ENCODE results near the gene ADAM17. TPM values are rescaled to one million over a fixed set of nuclear protein-coding genes. Genes with fewer than 3 reads are reported as not detected.

The ADAM17 gene
- polyA plus RNA-seq, 2 of the 4 experiments (the other 2 are of a cell fraction) = 33.1 to 38.1 TPM

DNA sequence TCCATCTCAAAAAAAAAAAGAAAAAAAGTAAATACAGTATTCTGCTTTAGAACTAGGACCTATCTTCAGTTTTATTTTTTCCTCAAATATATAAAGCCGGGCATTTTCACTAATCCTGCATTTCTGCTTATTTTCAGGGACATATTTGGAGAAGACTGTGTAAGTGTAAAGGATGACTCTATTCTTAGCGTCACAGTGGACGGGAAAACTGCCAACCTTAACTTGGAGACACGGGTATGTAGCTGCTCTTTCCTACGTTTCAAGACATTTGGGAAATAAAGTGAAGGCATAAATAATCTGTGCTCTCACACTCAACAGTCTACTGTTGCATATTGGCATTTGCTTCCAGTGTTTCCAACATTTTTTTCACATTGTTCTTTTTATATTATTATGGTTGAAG is 84.4 kb downstream of the ADAM17 start:
- TF ChIP-seq, protein P1, sequence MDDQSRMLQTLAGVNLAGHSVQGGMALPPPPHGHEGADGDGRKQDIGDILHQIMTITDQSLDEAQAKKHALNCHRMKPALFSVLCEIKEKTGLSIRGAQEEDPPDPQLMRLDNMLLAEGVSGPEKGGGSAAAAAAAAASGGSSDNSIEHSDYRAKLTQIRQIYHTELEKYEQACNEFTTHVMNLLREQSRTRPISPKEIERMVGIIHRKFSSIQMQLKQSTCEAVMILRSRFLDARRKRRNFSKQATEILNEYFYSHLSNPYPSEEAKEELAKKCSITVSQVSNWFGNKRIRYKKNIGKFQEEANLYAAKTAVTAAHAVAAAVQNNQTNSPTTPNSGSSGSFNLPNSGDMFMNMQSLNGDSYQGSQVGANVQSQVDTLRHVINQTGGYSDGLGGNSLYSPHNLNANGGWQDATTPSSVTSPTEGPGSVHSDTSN (IDR thresholded peaks at IDR 0.05) = no peak
- TF ChIP-seq ZNF302 (CRISPR knock-in tag; IDR thresholded peaks at IDR 0.05) (no peak), PHF8 (IDR thresholded peaks at IDR 0.05; ENCODE audit: borderline replicate concordance, low read depth) (no peak), NFE2L2 (conservative IDR thresholded peaks at IDR 0.05; ENCODE audit: low read length) (no peak), TP53 (CRISPR knock-in tag; IDR thresholded peaks at IDR 0.05) (no peak), RFX5 (IDR thresholded peaks at IDR 0.05) (no peak), POLR2A (IDR thresholded peaks at IDR 0.05; ENCODE audit: low read length) (no peak), NPAS2 (CRISPR knock-in tag; IDR thresholded peaks at IDR 0.05; ENCODE audit: borderline replicate concordance) (no peak), FOSL2 (IDR thresholded peaks at IDR 0.05) (no peak), FOSL2 (CRISPR knock-in tag; IDR thresholded peaks at IDR 0.05) (no peak)
- no peak for ATAC-seq
- Histone ChIP-seq H3K27ac (no peak overlapping the region), H3K4me2 (no peak overlapping the region), H3K4me3 (no peak overlapping the region), H3K9me3 (no peaks in the 10 kb centered on the region), H3K4me1 (peaks cover 15% of the 10 kb centered on the region)
- CTCF ChIA-PET = interaction anchor here (0.9 kb wide), 1 partner anchor 329 kb away, joined by 3 read pairs; no protein-coding TSS in a partner anchor
- 90% methylated on average over 5 of the region's 5 CpGs for WGBS (ENCODE audit: missing lambda C conversion rate)
- no peak for FAIRE-seq
- no peak for DNase-seq (ENCODE audit: low read depth in 1 of 2, low spot score in 1 of 2)
- POLR2A ChIA-PET = no interaction called here

DNA sequence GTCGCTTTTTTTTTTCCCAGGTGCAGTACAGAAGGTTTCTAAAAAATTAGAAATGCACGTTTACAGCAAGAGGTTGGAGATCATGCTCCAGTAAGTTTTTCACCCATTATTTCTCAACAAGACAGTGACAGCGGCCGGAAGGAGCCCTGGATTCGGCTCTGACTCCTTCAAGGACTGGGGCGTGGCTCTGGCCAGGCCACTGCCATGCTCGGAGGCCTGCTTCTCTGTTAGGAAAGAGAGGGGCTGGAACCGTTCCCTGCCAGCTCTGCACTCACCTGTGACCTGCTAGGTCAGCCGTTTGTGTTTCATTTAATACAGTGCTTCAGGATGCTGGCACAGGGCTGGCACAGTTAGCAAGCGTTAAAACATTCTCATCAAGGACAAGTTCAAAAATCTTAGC is 87.9 kb downstream of the ADAM17 start:
- Histone ChIP-seq H3K9me3 (no peaks in the 10 kb centered on the region), H3K4me1 (no peaks in the 10 kb centered on the region), H3K27ac (no peak overlapping the region), H3K4me3 (no peak overlapping the region), H3K4me2 (no peak overlapping the region)
- FAIRE-seq (no peak), ATAC-seq (no peak), DNase-seq (ENCODE audit: low read depth in 1 of 2, low spot score in 1 of 2) (no peak)
- ChIA-PET CTCF (no interaction called here), POLR2A (no interaction called here)
- TF ChIP-seq SREBF2 (IDR thresholded peaks at IDR 0.05) = no peak
- no peak for TF ChIP-seq HOXB5 (CRISPR knock-in tag; IDR thresholded peaks at IDR 0.05)
- TF ChIP-seq CHD4 (IDR thresholded peaks at IDR 0.05; ENCODE audit: borderline replicate concordance) = no peak
- no peak for TF ChIP-seq POLR2A (IDR thresholded peaks at IDR 0.05; ENCODE audit: low read length)
- TF ChIP-seq HOXB13 (CRISPR knock-in tag; IDR thresholded peaks at IDR 0.05; ENCODE audit: low read depth) = no peak
- no peak for TF ChIP-seq CHD2 (IDR thresholded peaks at IDR 0.05; ENCODE audit: low read length, partially characterized antibody)
- TF ChIP-seq RCOR1 (IDR thresholded peaks at IDR 0.05; ENCODE audit: low read depth, low read length) = no peak
- TF ChIP-seq, protein P2, sequence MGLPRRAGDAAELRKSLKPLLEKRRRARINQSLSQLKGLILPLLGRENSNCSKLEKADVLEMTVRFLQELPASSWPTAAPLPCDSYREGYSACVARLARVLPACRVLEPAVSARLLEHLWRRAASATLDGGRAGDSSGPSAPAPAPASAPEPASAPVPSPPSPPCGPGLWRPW (IDR thresholded peaks at IDR 0.05) = no peak
- no peak for TF ChIP-seq NR3C1 (IDR thresholded peaks at IDR 0.05)
- TF ChIP-seq, protein P3, sequence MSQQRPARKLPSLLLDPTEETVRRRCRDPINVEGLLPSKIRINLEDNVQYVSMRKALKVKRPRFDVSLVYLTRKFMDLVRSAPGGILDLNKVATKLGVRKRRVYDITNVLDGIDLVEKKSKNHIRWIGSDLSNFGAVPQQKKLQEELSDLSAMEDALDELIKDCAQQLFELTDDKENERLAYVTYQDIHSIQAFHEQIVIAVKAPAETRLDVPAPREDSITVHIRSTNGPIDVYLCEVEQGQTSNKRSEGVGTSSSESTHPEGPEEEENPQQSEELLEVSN (IDR thresholded peaks at IDR 0.05; ENCODE audit: borderline replicate concordance, low read depth) = no peak
- no peak for TF ChIP-seq EHF (CRISPR knock-in tag; IDR thresholded peaks at IDR 0.05)
- TF ChIP-seq JUN (IDR thresholded peaks at IDR 0.05) = no peak
- TF ChIP-seq CEBPB (IDR thresholded peaks at IDR 0.05) = no peak
- 83% methylated on average over 10 of the region's 10 CpGs for WGBS (ENCODE audit: missing lambda C conversion rate)

DNA sequence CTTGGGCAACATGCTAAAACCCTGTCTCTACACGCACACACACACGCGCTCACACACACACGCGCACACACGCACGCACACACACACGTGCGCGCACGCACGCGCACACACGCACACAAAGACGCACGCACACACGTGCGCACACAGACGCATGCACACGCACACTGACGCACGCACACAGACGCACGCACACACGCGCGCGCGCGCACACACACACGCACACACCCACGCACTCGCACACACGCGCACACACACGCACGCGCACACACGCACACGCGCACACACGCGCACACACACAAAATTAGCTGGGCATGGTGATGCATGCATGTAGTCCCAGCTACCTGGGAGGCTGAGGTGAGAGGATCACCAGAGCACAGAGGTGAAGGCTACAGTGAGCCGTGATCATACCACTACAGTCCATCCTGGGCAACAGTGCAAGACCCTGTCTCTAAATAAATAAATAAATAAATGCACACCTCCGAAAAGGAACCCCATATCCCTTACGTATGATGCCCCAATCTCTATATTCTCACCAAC is 89.4 kb downstream of the ADAM17 start:
- no peak overlapping the region for H3K4me2 ChIP-seq
- ATAC-seq (no peak), FAIRE-seq (no peak), DNase-seq (ENCODE audit: low read depth in 1 of 2, low spot score in 1 of 2) (no peak)
- no peaks in the 10 kb centered on the region for H3K9me3 ChIP-seq
- H3K4me3 ChIP-seq = no peak overlapping the region
- TF ChIP-seq, protein P4, sequence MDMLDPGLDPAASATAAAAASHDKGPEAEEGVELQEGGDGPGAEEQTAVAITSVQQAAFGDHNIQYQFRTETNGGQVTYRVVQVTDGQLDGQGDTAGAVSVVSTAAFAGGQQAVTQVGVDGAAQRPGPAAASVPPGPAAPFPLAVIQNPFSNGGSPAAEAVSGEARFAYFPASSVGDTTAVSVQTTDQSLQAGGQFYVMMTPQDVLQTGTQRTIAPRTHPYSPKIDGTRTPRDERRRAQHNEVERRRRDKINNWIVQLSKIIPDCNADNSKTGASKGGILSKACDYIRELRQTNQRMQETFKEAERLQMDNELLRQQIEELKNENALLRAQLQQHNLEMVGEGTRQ (IDR thresholded peaks at IDR 0.05) = no peak
- no peak for TF ChIP-seq POLR2AphosphoS2 (conservative IDR thresholded peaks at IDR 0.05; ENCODE audit: low read length)
- H3K4me1 ChIP-seq = no peaks in the 10 kb centered on the region
- CTCF ChIA-PET = no interaction called here
- POLR2A ChIA-PET = no interaction called here
- WGBS (ENCODE audit: missing lambda C conversion rate) = 67% methylated on average over 28 of the region's 46 CpGs
- H3K27ac ChIP-seq = no peak overlapping the region
